Measurements from ENCODE around the gene PLCH2.

Gene PLCH2

GRCh38 chr1:2427976-2428375, 48.1 kb upstream of the PLCH2 start:
- Histone ChIP-seq H3K9me3 (ENCODE audit: low read length) (peaks cover 5% of the 10 kb centered on the region; the same call in 1 of the 2 replicates), H3K79me2 (ENCODE audit: insufficient read depth, low read length) (no peaks in the 10 kb centered on the region), H2AFZ (ENCODE audit: low read length) (no peak overlapping the region), H4K20me1 (ENCODE audit: insufficient read depth, low read length) (no peaks in the 10 kb centered on the region), H3K4me1 (ENCODE audit: insufficient read depth, low read length, severe bottlenecking) (no peaks in the 10 kb centered on the region), H3K9me2 (ENCODE audit: low read depth, low read length) (no peaks in the 10 kb centered on the region), H3K36me3 (ENCODE audit: insufficient read depth, low read length) (no peaks in the 10 kb centered on the region; the same call in 1 of the 2 replicates), H3K4me3 (ENCODE audit: low read depth, low read length, poor library complexity, severe bottlenecking) (no peak overlapping the region), H3K27ac (ENCODE audit: low read depth, low read length, poor library complexity, severe bottlenecking) (no peak overlapping the region), H3F3A (ENCODE audit: insufficient read depth, low read length) (no peaks in the 10 kb centered on the region), H3K9ac (ENCODE audit: low read length) (no peak overlapping the region), H3K4me2 (ENCODE audit: low read length) (no peak overlapping the region), H3K27me3 (ENCODE audit: insufficient read depth, low read length) (peaks cover 15% of the 10 kb centered on the region; the same call in 1 of the 2 replicates)
- no peak for TF ChIP-seq CTCF (IDR thresholded peaks at IDR 0.05; ENCODE audit: low read length)
- TF ChIP-seq EZH2 (IDR thresholded peaks at IDR 0.05; ENCODE audit: borderline replicate concordance, low read length), result no peak

- Histone ChIP-seq H3F3A (ENCODE audit: insufficient read depth, low read length) (no peaks in the 10 kb centered on the region), H3K4me3 (ENCODE audit: low read depth, low read length, poor library complexity, severe bottlenecking) (no peak overlapping the region), H2AFZ (ENCODE audit: low read length) (no peak overlapping the region), H3K4me2 (ENCODE audit: low read length) (no peak overlapping the region), H3K27me3 (ENCODE audit: insufficient read depth, low read length) (peaks cover 14% of the 10 kb centered on the region; the same call in 1 of the 2 replicates), H3K4me1 (ENCODE audit: insufficient read depth, low read length, severe bottlenecking) (no peaks in the 10 kb centered on the region), H3K79me2 (ENCODE audit: insufficient read depth, low read length) (no peaks in the 10 kb centered on the region), H3K9me3 (ENCODE audit: low read length) (peaks cover 5% of the 10 kb centered on the region; the same call in 1 of the 2 replicates), H3K9me2 (ENCODE audit: low read depth, low read length) (no peaks in the 10 kb centered on the region), H4K20me1 (ENCODE audit: insufficient read depth, low read length) (no peaks in the 10 kb centered on the region), H3K9ac (ENCODE audit: low read length) (no peak overlapping the region), H3K36me3 (ENCODE audit: insufficient read depth, low read length) (no peaks in the 10 kb centered on the region; the same call in 1 of the 2 replicates), H3K27ac (ENCODE audit: low read depth, low read length, poor library complexity, severe bottlenecking) (no peak overlapping the region)
- no peak for TF ChIP-seq CTCF (IDR thresholded peaks at IDR 0.05; ENCODE audit: low read length)
These were observed 47.6 kb upstream of the PLCH2 start for GRCh38 chr1:2428490-2428889.

- H3K79me2 ChIP-seq (ENCODE audit: insufficient read depth, low read length), result no peaks in the 10 kb centered on the region
- no peak overlapping the region for H3K9ac ChIP-seq (ENCODE audit: low read length)
- H3K4me2 ChIP-seq (ENCODE audit: low read length), result no peak overlapping the region
- TF ChIP-seq CTCF (IDR thresholded peaks at IDR 0.05; ENCODE audit: low read length) (peak; percentile 36; the same call in 1 of the 2 replicates), EZH2 (IDR thresholded peaks at IDR 0.05; ENCODE audit: borderline replicate concordance, low read length) (no peak)
- no peaks in the 10 kb centered on the region for H3F3A ChIP-seq (ENCODE audit: insufficient read depth, low read length)
- H3K27me3 ChIP-seq (ENCODE audit: insufficient read depth, low read length), result peaks cover 14% of the 10 kb centered on the region; the same call in 1 of the 2 replicates
- H3K4me3 ChIP-seq (ENCODE audit: low read depth, low read length, poor library complexity, severe bottlenecking), result no peak overlapping the region
- H3K9me2 ChIP-seq (ENCODE audit: low read depth, low read length), result no peaks in the 10 kb centered on the region
- no peaks in the 10 kb centered on the region for H3K4me1 ChIP-seq (ENCODE audit: insufficient read depth, low read length, severe bottlenecking)
- H2AFZ ChIP-seq (ENCODE audit: low read length), result no peak overlapping the region
- H3K9me3 ChIP-seq (ENCODE audit: low read length), result peaks cover 5% of the 10 kb centered on the region; the same call in 1 of the 2 replicates
- H3K36me3 ChIP-seq (ENCODE audit: insufficient read depth, low read length), result no peaks in the 10 kb centered on the region; the same call in 1 of the 2 replicates
- no peaks in the 10 kb centered on the region for H4K20me1 ChIP-seq (ENCODE audit: insufficient read depth, low read length)
- H3K27ac ChIP-seq (ENCODE audit: low read depth, low read length, poor library complexity, severe bottlenecking), result no peak overlapping the region
These were observed 46.1 kb upstream of the PLCH2 start for GRCh38 chr1:2429780-2430591.
